ELF-1 (cell line): ENCODE data around the gene IRS1.
A peak's percentile ranks its signal among the peaks of the same experiment; 100 is the strongest.

Experiments used
- DNase-seq: peaks from one replicate; pipeline ENCODE4 v3.0.0-alpha.2; 2016; ENCODE audit warnings: low read depth, low spot score

Gene IRS1

GRCh38 chr2:226756131-226756530 lies 43.5 kb downstream of the IRS1 start:
- DNase-seq, result no peak

- DNase-seq, result no peak
Observed at GRCh38 chr2:226755631-226756030, 44.0 kb downstream of the IRS1 start.

- DNase-seq, result no peak
Observed at GRCh38 chr2:226754821-226755604, 44.6 kb downstream of the IRS1 start.

DNA sequence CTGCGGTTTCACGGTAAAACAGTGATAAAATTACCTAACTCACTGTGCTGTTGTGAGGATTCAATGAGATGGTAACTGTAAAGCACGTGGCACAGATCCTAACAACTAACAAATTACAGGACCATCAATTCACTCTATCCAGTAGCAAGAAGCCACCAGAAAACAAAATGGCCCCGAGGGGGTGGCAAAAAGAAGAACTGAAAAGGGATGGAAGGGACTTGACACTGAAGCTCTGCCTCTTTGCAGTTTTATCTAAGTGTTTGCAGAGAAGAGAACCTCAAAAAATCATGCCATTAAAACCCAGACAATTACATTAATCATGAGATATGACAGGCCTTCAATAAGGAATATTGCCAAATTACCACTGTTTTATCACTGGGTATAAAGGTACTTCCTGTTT lies 46.7 kb downstream of the IRS1 start:
- no peak for DNase-seq

- DNase-seq, result no peak
Observed at GRCh38 chr2:226747288-226747687, 52.3 kb downstream of the IRS1 start.

- no peak for DNase-seq
Observed at GRCh38 chr2:226746196-226746800, 53.3 kb downstream of the IRS1 start.

GRCh38 chr2:226743915-226744314 lies 55.7 kb downstream of the IRS1 start:
- DNase-seq, result no peak

GRCh38 chr2:226742347-226742746 lies 57.3 kb downstream of the IRS1 start:
- no peak for DNase-seq

DNA sequence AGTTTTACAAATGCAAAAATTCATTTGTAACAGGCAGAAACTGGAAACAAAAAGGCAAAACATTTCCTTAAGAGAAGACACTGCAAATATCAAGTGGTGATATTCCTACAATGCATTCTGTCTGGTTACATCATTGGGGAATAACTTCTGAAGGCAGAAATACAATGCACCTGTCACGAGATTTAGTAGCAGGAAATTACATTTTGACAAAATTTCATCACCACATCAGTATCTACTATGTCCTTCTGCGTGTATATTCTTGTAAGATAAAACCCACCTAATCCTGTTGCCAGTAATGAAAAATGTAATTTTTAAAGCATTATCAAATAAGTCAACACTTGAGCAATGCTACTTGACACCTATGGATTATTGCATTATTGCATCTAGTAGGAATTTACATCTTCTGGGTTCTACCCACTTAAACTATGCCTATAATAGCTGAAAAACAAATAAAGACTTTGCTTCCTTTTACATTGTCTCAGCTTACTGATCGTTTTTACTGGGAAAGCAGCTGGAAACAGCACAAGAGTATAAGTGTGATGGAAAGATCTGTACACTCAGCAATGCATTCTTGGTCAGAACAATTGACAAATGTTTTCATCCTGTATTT lies 59.5 kb downstream of the IRS1 start:
- no peak for DNase-seq

DNA sequence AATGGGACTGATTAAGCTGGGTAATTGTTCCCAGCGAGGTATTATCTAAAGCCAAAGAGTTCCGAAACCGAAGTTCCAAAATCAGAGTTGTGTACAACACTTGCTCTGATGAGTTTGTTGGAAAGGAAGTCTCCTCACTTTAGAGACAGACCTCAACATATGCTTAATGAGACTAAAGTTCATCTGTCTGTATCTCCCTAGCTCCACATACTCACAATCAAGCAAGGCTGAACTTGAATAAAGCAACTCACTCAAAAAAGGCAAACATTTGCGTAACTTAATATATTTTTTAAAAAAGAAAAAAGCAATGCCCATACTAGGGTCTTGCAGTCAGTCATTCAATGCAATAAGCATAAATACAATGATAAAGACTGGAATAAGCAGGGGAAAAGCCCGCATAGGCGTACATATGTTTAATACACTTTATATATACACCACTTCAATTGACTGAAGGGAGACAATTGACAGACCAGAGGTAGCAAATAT lies 60.0 kb downstream of the IRS1 start:
- DNase-seq, result no peak

DNA sequence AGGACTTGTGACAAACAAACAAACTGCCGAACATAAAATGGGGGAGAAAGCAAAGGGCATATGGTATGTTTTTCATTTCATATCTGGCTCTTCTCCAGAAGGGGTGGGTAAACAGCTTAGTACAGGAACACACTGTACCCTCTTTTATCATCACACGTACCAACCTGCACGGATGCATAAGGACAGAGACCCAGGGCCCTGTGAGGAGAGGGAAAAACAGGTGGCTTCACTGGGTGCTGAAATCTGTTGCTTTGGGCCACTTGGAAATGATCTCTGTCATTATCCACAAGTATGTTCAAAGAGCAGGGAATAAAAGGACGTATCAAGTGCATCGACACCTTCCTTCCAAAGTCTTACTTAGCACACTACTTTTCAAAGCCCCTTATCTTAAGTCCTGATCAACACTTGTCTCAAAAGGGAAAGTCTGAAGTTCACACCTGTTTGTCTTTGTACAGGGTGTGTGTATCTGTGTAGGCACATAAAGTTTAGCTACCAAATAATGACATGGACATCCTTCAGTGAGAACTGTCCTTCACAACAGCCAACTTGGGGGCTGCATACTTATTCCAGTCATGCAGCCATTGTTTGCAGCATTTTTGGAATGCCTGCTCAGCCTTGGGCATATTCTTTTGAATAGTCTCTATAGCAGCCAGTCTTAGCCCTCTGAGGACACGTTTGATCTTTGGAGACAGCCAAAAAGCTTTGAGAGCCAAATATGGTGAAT lies 60.6 kb downstream of the IRS1 start:
- DNase-seq, result peak; percentile 53

DNA sequence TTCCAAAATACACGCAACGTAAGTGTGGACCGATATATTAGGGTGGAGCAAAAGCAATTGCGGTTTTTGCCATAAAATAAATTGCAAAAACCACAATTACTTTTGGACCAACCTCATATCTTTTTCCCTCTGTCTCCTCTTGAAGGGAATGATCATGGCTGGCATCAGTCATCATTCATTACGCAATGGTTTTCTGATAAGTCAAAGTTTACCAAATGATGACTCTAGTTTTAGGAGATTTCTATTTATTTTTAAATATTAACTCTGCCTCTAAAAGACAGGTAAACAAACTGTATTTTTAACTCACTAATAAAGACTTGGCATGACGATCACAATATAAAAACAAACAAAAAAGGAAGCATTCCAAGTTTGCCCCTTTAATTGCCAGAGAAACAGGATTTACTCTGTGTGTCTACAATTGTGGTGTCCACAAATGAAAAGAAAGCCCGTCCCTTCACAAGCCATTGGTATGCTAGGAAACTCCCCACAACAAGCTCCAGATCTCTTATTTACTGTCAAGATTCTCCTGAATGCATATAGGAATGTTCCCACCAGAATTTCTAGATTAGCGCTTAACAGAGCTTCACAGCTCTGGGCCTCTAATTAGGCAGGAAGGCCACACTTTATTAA lies 61.3 kb downstream of the IRS1 start:
- peak; percentile 12 for DNase-seq

DNA sequence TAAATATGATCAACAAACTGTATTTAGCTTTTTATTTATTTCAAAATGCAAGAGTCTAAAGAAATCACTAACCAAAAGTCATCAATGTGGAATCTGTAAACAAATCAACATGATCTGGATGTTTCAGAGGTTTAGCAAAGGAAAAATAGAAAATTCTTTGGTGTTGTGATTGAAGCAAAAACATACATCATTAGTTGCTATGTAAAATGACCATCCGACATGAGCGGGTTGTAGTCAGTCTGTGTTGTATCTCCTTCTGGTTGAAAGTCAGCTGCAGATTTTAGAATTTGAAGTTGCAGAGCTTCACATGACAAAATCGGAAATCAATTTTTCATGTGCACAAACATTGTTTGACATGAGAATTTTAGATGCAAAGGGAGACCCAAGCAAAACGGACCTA lies 63.2 kb downstream of the IRS1 start:
- no peak for DNase-seq

DNA sequence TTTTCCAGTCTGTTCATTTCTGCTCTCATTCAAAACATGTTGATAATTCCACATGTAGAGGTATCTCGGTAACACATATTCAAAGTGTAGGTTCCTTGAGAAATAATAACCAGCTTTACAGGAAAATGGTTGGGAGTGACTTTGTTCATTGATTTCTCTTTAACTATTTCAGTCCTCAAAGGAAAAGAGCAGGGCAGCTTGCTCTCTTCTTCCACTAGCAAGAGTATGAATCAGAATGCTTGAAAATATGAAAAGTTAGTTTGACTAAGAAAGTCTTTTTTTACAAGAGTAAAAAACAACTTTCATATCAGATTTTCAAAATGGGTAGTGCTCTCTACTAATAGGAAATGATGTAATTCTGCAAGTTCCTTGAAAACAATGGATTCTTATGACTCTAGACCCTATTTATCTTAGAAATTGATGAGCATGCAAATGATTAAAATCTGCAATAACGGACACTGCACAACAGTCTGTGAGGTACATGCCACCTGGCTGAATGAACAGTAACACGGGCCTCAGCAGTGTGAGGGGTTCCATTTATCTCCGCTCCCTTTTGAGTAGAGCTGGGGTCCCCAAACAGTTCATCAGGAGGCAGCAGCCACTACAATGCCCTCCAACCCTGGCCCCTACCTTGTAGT lies 65.6 kb downstream of the IRS1 start:
- DNase-seq, result no peak

DNA sequence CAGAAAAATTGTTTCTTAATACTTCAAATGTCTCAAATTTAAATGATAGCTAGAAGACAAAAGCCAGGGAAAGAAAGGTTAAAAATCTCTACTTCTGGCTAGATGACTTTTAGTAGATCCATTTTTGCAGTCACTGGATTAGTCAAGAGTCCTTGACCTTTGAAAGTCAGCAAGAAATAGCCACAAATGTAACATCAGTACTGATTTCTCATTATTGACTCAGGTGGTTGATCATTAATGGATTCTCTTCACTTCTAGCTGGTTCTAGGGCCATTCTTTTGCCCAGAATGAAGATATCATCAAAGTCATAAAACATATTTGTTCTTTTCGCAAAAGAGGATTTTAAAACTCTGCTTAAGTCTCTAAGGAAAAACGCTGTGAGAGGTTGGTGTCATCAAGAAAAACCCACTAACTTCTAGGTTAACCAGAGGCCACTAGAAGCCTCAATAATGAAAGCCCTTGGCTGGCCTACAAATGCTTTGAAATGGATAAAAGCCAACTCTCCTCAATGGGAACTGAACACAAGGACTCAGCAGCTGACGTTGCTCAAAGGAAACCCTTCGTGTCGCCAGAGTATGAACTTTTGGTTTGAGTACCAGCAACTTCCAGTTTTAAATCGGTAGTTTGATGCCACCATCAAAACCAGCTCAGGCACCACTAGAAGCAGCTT lies 66.3 kb downstream of the IRS1 start:
- DNase-seq, result no peak

GRCh38 chr2:226732478-226733188 lies 67.0 kb downstream of the IRS1 start:
- no peak for DNase-seq

DNA sequence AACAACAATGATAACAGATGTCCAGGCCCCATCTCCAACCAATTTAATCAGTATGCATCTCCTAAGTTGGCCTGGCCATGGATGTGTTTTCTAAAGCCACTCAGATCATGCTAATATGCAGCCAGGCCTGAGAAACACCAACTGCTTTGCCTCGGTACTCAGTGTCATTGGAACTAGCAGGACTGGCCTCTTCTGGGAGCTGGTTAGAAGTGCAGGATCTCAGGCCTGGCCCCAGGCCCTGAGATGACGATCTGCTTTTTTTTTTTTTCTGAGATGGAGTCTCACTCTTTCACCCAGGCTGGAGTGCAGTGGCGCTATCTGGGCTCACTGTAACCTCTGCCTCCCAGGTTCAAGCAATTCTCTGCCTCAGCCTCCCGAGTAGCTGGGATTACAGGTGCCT lies 69.1 kb downstream of the IRS1 start:
- DNase-seq, result peak; percentile 68

GRCh38 chr2:226728996-226729395 lies 70.6 kb downstream of the IRS1 start:
- DNase-seq, result no peak

- no peak for DNase-seq
Observed at GRCh38 chr2:226727251-226727650, 72.4 kb downstream of the IRS1 start.

GRCh38 chr2:226726546-226726945 lies 73.1 kb downstream of the IRS1 start:
- DNase-seq, result no peak
